GM19395 (cell line): Measurements from ENCODE around the gene SERGEF.

Experiments used
- ATAC-seq: cut with Tn5 transposase; IDR thresholded peaks from one replicate; pipeline ENCODE4 v1.9.1; 2021; ENCODE audit warnings: mild to moderate bottlenecking, moderate library complexity; ENCODE audit not compliant: unreplicated experiment

SERGEF gene

DNA sequence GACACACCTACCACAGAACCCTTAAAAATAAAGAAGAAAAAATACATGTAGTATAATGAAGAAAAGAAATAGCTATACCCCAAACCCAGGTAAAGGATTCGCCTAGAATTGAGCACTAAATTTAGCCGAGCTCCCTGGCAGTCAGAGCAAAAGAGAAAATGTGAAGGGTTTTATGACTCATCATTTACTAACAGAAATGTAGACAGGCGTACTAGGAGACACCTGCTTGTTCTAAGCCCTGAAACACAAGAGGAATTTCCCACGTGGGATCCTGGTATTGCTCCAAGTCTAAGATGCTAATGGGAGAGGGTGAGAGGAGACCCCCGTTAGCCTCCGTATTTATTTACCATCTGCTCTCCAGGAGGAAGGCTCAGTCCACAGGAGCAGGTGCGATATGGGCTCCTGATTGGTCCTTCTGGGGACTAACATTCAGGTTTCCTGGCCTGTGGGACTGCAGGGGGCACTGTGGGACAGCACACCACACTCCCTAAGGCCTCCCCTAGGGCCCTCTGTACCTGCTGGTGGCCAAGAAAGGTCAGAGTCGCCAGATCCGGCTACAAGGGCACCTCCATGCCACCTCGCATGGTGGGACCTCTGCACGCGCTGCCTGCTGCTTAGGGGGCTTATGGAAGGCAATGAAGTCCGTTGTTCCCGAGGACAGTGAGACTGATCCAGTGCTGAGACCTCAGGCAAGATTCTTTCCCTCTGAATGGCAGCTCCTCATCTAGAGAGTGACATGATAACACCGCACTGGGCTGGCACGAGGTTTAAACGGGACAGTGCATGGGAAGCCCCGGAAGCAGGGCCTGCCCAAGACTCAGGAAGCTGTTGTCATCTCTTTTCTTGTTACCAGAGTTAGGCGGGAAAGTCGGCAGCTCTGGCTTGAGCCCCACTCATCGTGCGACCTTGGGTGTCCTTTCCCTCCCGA is 252.5 kb downstream of the SERGEF start:
- ATAC-seq = peak; percentile 74

DNA sequence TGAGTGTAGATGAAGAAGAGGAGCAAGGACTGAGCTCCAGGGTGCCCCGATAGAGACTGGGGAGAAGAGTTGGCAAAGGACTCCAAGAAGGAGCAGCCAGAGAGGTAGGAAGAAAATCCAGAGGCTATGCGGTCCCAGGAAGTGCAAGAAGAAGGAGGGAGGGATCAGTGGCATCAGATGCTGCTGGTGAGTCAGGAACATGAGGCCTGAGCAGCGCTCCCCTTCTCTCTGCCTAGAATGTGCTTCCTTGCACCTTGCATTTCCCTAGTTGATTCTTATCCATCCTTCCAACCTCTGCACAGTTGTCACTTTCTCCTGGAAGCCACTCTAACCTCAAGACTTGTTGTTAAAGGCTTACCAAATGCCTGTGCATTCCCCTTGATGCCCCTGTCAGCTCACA is 257.0 kb downstream of the SERGEF start:
- no peak for ATAC-seq

DNA sequence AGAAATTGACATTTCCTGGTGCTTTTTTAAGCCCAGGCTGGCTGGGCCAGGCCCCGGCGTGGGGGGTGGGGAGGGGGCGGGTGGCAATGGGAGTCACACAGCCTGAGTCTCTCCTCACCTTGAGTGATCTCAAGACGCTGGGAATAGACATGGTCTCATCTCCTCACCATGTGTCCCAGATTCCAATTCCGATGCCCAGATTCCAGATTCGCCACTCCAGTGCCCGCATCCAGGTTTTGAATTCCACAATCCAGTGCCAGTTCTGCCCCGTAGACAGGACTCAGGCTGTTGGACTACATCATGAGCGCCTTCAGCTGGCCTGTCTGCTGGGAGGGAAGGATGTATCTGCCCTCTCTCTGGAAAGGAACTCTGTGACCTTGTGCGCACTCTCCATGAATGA is 259.2 kb downstream of the SERGEF start:
- no peak for ATAC-seq

DNA sequence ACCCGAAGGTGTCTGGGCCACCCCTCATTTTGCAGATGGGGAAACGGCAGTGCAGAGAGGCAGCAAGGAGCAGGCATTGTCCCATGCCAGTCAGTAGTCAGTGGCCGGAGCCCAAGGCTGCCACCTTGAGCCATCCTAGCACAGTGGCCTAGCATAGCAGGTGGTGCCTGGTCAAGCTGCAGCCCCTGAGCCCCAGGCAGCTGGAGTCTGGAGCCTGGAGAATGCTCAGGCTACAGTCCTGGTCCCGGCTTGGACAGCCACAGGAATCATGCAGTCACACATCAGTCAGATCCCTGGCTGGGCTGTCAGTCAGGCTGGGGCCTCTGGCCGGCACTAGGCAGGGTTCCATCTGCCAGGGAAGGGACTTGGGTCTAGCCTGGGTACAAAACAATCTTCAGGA is 259.7 kb downstream of the SERGEF start:
- no peak for ATAC-seq

DNA sequence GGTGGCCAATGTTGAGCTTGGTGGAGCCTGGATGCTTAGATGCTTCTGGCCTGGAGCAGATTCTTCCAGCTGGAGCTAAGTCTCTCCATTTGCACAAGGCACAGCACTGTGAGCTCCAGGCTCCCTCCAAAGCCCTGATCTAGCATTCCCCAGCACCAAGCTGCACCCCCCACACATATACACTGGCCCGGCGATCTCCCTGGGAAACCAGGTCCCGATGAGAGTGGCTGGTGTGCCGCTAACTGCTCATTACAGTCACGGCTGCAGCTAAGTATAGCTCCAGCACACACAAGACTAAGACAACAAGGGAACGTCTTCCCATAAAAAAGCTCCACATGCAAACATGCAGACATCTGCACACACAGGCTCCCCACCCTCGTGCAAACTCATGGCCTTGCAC is 260.7 kb downstream of the SERGEF start:
- ATAC-seq = no peak

DNA sequence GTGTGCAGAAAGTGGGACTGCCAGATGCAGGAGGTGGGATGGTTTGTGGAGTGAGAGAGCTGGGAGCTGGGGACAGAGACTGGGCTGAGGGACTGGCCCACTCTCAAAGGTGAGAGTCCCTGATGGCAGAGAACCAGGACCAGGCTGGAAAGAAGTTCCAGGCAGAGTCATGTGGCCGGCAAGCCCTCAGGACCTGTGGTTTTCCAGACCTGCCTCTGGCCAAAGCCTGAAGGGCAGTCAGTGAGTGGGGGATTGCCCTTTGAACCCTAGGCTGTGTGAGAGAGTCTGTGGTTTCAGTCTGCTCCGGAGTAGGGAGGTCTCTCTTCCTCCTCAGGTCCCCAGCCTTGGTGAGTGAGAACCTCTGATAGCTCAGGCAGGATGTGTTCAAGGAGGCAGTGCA is 261.3 kb downstream of the SERGEF start:
- no peak for ATAC-seq

DNA sequence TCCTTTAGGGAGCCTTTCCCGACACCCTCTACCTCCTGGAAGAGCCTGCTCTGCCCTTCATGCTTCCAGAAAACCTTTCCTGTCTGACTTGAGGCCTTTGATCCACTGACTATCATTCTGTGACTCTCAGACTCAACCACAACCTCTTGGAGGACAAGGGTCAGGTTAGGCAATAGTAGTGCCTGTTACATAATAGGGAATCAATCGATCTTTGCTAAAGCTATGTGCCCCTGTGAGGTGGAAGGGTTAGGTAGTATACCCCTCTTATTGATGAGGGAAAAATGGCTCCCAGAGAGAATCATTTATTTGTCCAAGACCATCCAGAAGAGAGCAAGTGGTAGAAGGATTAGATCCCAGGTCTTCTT is 262.1 kb downstream of the SERGEF start:
- no peak for ATAC-seq

DNA sequence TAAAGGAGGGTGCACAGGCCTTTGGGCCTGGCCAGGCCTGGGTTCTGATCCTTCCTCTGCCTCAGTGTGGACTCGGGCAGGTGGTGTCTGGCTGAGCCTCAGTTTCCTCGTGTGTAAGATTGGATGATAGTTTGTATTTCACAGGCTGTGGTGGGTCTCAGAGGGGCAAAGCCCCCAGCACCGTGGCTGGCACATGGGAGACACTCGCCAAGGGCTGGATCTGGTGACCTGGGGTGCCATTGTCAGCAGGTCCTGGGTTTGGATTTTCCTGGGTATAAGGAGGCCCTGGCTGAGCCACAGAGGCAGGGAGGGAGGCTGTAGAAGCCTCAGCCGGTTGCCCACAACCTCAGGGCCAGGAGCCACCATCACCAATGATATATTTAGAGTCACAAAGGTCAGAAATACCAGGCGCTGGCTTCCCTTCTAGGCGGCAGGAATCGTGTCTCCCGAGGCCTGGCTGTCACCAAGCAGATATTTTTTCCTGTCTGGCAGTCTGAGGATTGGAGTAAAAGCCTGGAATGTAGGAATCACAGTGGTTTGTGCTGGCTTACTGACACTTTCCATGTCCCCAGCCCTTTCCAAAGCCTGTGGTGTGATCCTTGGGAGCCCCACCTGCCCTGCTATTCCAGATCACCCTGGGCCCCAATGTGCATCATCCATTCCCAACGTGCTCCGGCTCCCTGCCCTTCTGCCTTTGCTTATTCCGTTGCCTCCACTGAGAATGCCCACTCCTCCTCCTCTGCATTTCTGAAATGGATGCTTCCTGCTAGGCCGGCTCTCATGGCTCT is 262.6 kb downstream of the SERGEF start:
- ATAC-seq = no peak

DNA sequence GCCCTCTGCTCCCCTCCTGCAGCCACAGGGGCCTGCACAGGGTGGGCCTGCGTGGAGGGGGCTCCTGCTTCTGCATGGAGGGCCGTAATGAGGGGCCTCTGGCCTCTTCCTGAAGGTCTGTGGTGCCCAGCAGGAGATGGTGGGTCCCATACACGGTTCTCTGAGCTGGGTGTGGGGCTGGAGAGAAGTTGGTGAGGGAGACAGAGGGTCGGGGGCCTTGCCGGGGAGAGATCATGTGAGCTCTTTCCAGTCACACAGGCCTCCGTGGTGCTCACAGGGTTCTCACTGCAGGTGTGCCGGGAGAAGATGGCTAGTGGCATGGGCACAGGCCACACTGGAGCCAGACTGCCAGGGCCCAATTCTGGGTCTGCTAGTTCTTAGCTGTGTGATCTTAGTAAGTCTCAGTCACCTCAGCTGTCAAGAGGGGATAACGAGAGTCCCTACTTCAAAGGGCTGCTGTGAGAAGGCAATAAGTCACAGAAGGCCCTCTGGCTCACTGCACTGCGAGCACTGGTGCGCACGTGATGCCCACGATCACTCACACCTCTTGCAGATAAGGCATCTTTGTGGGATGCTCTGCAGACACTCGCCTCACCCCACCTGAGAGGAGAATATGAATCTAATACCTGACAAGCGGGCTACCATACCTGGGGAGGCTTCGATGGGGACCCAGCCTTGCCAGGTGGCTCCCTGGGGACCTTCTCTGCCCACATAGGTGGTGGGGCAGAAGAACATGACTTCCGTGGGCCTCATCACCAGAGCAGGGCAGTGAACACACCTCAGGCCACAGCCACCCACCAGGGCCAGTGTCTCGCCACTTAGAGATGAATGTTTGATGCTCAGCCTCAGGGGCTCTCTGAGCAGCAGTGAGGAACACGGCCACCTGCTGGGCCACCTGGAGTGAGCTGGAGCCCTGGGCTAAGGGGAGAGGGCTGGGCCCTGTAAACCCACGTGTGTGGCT is 263.8 kb downstream of the SERGEF start:
- no peak for ATAC-seq

DNA sequence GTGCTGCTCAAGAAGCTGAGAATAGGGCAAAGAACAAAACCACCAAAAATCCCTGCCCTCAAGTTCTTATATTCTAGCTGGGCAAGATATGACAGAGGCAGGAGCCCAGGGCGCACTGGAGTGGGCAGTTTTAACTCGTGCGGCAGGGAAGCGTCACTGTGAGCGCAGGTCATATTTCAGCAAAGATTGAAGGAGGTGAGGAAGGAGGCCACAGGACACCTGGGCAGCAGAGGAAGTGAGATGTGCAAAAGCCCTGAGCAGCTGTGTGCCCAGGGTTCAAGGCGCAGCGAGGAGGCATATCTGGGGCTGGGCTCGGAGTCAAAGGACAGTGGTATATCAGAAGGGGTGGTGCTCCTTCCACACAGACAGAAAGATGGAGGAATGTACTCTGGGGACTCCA is 264.8 kb downstream of the SERGEF start:
- ATAC-seq = no peak

DNA sequence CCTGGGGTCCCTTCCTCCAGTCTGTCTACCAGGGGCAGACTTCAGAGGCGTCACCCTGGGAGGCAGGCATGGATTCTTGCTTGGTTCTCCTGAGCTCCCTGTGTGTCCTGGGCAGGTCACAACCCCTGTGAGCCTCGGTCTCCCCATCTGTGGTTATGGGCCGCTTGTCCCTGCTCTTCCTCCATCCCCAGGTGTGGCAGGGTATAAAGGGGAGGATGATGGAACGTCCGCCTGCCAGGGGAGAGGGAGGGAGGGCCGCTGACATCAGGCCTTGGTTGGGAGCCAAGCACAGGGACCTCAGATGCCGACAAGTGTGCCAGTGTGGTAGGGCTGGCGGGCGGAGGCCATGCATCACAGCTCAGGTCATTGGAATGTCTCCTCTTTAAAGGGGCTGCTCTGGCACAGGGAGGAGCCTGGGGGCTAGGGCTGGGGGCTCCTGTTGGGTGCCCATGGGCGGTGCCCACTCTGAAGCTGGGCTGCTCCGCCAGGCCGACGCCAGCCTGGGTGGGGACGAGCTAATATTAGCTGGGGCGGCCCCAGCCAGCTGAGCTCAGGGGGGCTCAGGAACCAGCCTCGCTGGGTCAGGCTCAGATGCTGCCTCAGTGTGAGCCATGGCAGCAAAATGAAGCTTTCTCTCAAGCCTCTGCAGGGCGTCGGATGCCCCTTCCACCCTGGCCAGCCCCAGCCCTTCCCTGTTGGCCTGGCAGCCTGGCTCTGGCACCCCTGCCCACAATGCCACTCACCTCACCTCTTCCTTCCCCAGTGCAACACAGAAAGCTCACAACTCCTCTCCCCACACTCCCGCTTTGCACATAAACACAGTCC is 265.5 kb downstream of the SERGEF start:
- no peak for ATAC-seq

DNA sequence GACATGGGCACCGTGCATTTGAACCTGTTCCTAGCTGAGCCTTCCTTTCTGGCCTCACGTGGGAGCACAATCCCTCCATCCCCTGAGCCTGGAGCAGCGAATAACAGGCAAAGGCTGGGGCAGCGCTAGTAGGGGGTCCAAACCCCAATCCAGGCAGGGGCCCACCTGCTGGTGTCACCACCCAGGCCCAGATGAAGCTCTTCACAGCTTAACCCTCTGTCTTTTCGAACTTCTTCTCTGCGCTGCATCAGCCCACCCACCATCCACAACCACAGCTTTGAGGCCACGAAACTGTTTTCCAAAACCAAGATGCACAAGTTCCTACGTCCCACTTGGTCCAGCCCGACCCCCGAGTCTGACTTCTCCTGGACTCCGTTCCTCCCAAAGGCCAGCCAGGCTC is 266.8 kb downstream of the SERGEF start:
- no peak for ATAC-seq

DNA sequence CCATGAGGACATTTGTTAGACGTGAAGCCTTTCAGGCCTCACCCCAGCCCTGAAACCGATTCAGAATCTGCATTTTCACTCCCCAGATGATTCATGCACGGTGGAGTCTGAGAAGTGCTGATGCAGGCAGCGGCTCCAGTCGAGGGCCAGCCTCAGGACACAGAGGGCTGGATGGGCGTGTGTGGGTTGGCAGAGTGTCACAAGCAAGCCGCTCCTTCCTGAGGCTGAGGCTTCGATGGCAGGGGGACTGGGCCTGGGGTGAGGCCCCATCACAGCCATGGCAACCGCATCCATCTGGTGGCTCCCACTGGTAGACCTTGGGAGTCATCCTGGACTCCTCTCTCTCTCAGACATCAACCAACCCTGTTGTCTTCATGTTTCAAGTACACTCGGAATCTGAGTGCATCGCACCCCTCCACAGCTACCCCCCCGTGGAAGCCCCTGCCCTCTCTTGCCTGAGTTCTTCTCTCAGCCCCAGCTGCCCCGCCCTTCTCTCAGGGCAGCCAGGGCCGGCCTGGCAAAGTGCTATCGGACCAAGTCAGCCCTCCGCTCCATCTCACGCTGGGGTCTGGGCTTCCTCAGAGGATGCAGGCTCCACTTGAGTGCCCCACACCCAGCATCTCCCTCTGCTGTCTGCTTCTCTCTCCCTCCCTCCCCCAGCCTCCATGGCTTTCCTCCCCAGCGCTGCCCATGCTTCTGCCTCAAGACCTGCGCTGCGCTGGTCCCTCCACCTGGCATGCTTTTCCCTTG is 267.6 kb downstream of the SERGEF start:
- no peak for ATAC-seq

DNA sequence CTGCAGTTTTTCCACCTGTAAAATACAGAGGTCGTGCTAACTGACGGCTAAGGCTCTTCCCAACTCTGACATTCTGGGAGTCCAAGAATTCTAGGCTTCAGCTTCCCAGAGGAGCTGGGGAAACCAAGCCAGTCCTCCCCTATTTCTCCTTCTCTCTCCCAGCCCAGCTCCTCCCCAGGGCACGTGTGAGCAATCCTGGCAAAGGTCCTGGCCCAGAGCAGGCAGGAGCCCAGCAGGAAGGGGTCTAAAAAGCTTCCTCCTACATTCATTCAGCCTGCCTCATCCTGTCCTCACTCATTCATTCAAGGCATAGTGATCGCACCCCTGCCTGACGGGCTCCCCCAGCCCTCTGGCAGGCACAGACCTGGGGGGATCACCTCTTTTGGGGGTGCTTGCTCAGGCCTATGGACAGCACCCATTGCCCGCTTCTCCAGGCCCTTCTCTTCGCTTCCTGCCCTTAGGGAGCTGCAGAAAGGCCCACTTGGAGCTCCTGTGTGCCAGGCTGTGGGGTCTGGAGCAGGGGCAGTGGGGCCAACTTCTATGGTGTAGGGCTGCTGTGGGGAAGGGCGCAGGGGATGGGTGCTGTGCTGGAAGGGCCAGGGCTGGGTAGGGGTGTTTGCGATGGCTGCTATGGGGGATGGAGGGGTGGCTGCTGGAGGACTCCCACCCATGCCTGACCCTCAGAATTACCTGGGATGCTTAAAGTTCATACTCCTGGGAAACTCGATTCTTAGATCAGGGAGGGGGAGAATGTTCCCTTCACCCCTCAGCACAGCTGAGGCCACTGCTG is 268.5 kb downstream of the SERGEF start:
- ATAC-seq = no peak

DNA sequence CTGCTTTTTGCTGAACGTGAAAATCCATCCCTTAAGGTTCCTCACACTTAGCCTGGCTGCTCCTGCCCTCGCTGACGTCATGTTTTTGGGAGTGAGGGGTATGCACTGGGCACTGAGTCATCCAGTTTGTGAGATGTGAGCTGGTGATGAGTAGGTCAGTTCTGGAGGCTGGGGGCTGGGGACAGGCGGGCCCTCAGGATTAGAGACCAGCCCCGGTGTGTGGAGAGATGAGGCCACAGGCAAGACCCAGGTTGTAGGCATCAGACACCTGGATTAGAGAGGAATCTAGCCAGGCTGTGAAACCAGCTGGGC is 269.1 kb downstream of the SERGEF start:
- no peak for ATAC-seq

DNA sequence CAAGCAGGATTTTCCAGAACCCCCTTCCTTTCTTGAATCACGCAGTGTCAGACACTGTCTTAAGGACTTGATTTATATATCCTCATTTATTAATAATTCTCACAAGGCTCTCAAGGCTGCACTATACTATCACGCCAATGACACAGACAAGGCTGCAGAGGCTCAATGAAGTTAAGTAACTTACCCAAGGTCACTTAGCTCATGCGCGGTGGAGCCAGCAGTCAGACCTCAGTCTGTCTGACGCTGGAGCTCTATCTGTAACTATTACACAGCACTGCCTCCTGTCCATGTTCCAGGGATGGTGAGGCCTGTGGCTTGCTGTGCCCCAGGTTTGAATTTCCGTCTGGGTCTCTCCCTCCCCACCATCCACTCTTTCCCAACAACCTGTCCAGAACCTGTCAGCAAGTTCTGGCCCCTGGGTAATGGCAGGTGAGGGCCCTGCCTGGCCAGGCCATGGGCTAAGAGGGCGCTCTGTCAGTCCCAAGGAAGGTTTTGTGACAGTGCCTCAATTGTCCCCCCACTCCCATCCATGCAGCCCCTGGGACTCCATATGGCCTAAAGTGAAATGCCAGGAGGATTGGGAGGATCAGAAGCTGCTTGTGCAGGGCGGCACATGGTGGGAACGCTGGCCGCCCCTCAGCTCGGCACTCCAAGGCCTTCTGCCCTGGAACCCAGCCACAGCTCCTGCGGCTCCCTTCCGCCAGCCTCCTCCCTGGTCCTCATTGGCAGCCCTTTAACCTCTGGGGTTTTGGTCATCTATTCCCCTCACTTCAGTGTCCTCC is 269.6 kb downstream of the SERGEF start:
- ATAC-seq = no peak

DNA sequence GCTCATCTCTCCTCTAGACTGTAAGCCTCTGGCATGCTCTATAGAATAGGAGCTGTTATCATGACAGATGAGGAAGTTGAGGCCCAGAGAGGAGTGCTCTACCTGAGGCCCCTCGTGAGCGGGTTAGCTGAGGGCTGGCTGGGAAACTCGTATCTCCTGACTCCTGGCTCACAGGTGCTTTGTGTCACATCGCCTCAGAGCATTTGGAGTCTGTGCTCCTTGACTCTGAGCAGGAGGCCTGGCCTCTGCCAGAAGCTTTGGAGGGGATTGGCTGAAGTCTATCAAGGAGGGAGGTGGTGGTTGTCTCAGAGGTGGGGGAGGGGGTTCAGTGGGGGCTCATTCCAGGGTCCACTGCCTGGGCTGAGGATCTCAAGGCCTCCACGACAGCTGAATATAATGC is 270.8 kb downstream of the SERGEF start:
- ATAC-seq = no peak

DNA sequence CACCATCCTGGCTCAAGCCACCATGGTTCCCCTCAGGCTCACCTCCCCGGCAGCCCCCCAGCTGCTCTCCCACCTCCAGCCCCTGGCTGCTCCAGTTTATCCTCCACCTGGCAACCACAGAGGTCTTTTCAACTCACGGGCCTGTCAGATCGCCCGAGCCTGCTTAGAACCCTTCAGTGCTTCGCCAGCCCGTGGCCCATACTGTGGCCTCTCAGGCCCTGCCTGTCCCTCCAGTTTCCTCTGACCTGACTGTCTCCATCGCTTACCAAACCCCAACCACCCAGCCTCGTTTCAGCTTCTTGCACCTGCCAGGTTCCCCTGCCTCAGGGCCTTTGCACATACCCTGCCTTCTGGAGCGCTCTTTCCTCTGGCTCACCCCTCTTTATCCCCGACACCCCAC is 271.4 kb downstream of the SERGEF start:
- no peak for ATAC-seq
